Measurements from ENCODE around the gene MAPK10. TPM values are rescaled to one million over a fixed set of nuclear protein-coding genes. Genes with fewer than 3 reads are reported as not detected.
"Not testable (repeated sequence)": the region's sequence is repeated elsewhere in the genome, so short reads cannot be mapped to it uniquely, and the experiment has no call there.

MAPK10 gene
- total RNA-seq, 5 donors from 2014 or later (not counting 1 experiment from before 2014, with no cell fraction given) = 0.07 to 0.35 TPM; not detected in 3

GRCh38 chr4:86089781-86090323 lies 270.0 kb downstream of the MAPK10 start:
- ChIA-PET CTCF (no interaction called here), POLR2A (no interaction called here)
- DNase-seq (no peak), ATAC-seq (replicated peaks in 1 of 4) (no peak)
- Mint-ChIP-seq H3K4me3 (no peak overlapping the region), H3K4me1 (no peaks in the 10 kb centered on the region), H3K36me3 (no peaks in the 10 kb centered on the region), H3K9me3 (peaks cover 0 to 7% (median 0%) of the 10 kb centered on the region in 3 donors), H3K27ac (no peak overlapping the region), H3K27me3 (no peaks in the 10 kb centered on the region)
- Histone ChIP-seq H3K9me3 (no peaks in the 10 kb centered on the region), H3K4me1 (ENCODE audit: control insufficient read depth in 1 of 2, extremely low read depth in 1 of 2, insufficient read depth in 2 of 2, low read length in 2 of 2) (no peaks in the 10 kb centered on the region), H3K27ac (ENCODE audit: low read length) (no peak overlapping the region), H3K4me3 (ENCODE audit: control insufficient read depth in 1 of 2, extremely low read depth in 1 of 2, low read length in 1 of 2) (no peak overlapping the region), H3K27me3 (replicated peaks in 1 of 2; ENCODE audit: control insufficient read depth in 2 of 2, extremely low read depth in 1 of 2, insufficient read depth in 2 of 2, low read length in 1 of 2) (no peaks in the 10 kb centered on the region), H3K36me3 (ENCODE audit: control insufficient read depth in 2 of 2, extremely low read depth in 1 of 2, insufficient read depth in 1 of 2, low read length in 1 of 2) (no peaks in the 10 kb centered on the region)
- no CpG with 5 or more reads among the region's 2 CpGs for WGBS (ENCODE audit: insufficient coverage)

DNA sequence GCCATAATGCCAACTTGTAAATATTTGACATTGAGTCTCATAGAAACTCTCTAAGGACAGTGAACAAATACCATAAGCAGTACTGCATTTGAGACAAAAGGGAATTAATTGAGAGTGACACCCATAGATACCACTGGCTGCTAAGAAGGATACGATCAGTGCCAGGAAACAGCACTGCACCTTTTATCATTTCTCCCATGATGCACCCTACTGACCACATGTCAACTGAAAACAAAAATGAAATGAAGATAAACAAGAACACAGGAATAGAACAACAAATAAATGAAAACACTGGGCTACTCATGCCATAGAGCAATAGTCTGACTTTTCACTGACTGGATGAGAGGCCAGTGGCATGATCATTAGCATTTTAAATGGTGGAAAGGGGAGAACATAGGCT lies 270.8 kb downstream of the MAPK10 start:
- POLR2A ChIA-PET = no interaction called here
- Mint-ChIP-seq H3K4me3 (no peak overlapping the region), H3K9me3 (peaks cover 0 to 7% (median 0%) of the 10 kb centered on the region in 3 donors), H3K27me3 (no peaks in the 10 kb centered on the region), H3K36me3 (no peaks in the 10 kb centered on the region), H3K27ac (no peak overlapping the region), H3K4me1 (no peaks in the 10 kb centered on the region)
- H3K27me3 ChIP-seq (replicated peaks in 1 of 2; ENCODE audit: control insufficient read depth in 2 of 2, extremely low read depth in 1 of 2, insufficient read depth in 2 of 2, low read length in 1 of 2) = no peaks in the 10 kb centered on the region
- H3K27ac ChIP-seq (ENCODE audit: low read length) = no peak overlapping the region
- CTCF ChIA-PET = no interaction called here
- H3K4me1 ChIP-seq (ENCODE audit: control insufficient read depth in 1 of 2, extremely low read depth in 1 of 2, insufficient read depth in 2 of 2, low read length in 2 of 2) = no peaks in the 10 kb centered on the region
- no peak for DNase-seq
- no CpG with 5 or more reads among the region's 1 CpG for WGBS (ENCODE audit: insufficient coverage)
- H3K4me3 ChIP-seq (ENCODE audit: control insufficient read depth in 1 of 2, extremely low read depth in 1 of 2, low read length in 1 of 2) = no peak overlapping the region
- H3K9me3 ChIP-seq = no peaks in the 10 kb centered on the region
- no peak for ATAC-seq (replicated peaks in 1 of 4)
- no peaks in the 10 kb centered on the region for H3K36me3 ChIP-seq (ENCODE audit: control insufficient read depth in 2 of 2, extremely low read depth in 1 of 2, insufficient read depth in 1 of 2, low read length in 1 of 2)

DNA sequence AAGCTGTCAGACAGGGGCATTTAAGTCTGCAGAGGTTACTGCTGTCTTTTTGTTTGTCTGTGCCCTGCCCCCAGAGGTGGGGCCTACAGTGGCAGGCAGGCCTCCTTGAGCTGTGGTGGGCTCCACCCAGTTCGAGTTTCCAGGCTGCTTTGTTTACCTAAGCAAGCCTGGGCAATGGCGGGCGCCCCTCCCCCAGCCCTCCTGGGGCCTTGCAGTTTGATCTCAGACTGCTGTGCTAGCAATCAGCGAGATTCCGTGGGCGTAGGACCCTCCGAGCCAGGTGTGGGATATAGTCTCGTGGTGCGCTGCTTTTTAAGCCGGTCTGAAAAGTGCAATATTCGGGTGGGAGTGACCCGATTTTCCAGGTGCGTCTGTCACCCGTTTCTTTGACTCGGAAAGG lies 284.1 kb downstream of the MAPK10 start:
- H3K27me3 ChIP-seq (replicated peaks in 1 of 2; ENCODE audit: control insufficient read depth in 2 of 2, extremely low read depth in 1 of 2, insufficient read depth in 2 of 2, low read length in 1 of 2); H3K27me3 Mint-ChIP-seq; H3K9me3 ChIP-seq; H3K4me3 Mint-ChIP-seq; H3K27ac ChIP-seq (ENCODE audit: low read length); H3K36me3 Mint-ChIP-seq; H3K36me3 ChIP-seq (ENCODE audit: control insufficient read depth in 2 of 2, extremely low read depth in 1 of 2, insufficient read depth in 1 of 2, low read length in 1 of 2); CTCF ChIA-PET; H3K4me1 Mint-ChIP-seq; DNase-seq; POLR2A ChIA-PET; H3K27ac Mint-ChIP-seq; H3K4me1 ChIP-seq (ENCODE audit: control insufficient read depth in 1 of 2, extremely low read depth in 1 of 2, insufficient read depth in 2 of 2, low read length in 2 of 2); H3K4me3 ChIP-seq (ENCODE audit: control insufficient read depth in 1 of 2, extremely low read depth in 1 of 2, low read length in 1 of 2); ATAC-seq (replicated peaks in 1 of 4); H3K9me3 Mint-ChIP-seq: not testable (repeated sequence)
- WGBS (ENCODE audit: insufficient coverage) = 93% methylated on average over 6 of the region's 15 CpGs

DNA sequence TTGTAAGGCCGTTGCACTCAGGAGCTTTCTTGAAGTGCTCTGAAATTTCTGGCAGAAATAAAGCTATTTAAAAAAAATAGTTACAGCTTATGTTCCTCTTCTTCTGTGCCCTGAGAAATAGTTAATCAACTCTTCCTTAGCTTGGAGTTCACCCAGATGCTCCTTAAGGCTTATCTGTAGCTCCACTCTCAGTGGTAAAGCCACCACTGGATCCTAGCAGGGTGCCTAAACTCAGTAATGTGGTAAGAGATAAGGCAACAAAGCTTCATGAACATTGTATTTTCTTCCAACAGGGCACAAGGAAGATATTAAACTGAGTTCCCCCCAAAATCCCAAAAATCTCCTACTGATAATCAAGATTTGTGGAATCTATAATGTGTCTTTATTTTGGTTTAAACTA lies 299.5 kb downstream of the MAPK10 start:
- H3K9me3 ChIP-seq = no peaks in the 10 kb centered on the region
- no peaks in the 10 kb centered on the region for H3K36me3 ChIP-seq (ENCODE audit: control insufficient read depth in 2 of 2, extremely low read depth in 1 of 2, insufficient read depth in 1 of 2, low read length in 1 of 2)
- Mint-ChIP-seq H3K4me3 (no peak overlapping the region), H3K27me3 (no peaks in the 10 kb centered on the region), H3K27ac (no peak overlapping the region), H3K9me3 (no peaks in the 10 kb centered on the region), H3K4me1 (no peaks in the 10 kb centered on the region), H3K36me3 (no peaks in the 10 kb centered on the region)
- DNase-seq = no peak
- ATAC-seq (replicated peaks in 1 of 4) = no peak
- no CpG with 5 or more reads among the region's 1 CpG for WGBS (ENCODE audit: insufficient coverage)
- no peak overlapping the region for H3K4me3 ChIP-seq (ENCODE audit: control insufficient read depth in 1 of 2, extremely low read depth in 1 of 2, low read length in 1 of 2)
- H3K4me1 ChIP-seq (ENCODE audit: control insufficient read depth in 1 of 2, extremely low read depth in 1 of 2, insufficient read depth in 2 of 2, low read length in 2 of 2) = no peaks in the 10 kb centered on the region
- H3K27ac ChIP-seq (ENCODE audit: low read length) = no peak overlapping the region
- ChIA-PET POLR2A (no interaction called here), CTCF (interaction anchor here in 1 of 2 donors (1.5 kb wide), 1 partner anchor 9 kb away, joined by 3 read pairs; no protein-coding TSS in a partner anchor)
- H3K27me3 ChIP-seq (replicated peaks in 1 of 2; ENCODE audit: control insufficient read depth in 2 of 2, extremely low read depth in 1 of 2, insufficient read depth in 2 of 2, low read length in 1 of 2) = no peaks in the 10 kb centered on the region

DNA sequence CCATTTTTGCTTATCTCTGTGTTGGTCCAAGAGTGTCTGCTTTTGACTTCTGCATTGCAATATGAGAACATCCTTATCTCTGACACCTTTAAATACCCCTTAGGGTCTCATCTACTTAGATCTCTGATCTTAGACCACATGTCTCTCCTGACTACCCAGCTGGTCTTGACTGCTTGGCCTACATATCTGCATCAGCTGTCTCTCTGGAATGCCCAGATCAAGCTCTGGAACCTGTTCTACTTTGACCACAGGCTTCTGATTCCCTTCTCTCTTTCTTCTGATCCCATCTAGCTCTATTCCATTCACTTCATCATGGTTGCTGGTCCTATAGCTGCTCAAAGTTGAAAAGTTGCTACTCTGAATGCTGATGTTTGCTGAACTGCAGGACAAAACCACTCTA lies 301.2 kb downstream of the MAPK10 start:
- no peak for ATAC-seq (replicated peaks in 1 of 4)
- POLR2A ChIA-PET = no interaction called here
- no peaks in the 10 kb centered on the region for H3K36me3 Mint-ChIP-seq

DNA sequence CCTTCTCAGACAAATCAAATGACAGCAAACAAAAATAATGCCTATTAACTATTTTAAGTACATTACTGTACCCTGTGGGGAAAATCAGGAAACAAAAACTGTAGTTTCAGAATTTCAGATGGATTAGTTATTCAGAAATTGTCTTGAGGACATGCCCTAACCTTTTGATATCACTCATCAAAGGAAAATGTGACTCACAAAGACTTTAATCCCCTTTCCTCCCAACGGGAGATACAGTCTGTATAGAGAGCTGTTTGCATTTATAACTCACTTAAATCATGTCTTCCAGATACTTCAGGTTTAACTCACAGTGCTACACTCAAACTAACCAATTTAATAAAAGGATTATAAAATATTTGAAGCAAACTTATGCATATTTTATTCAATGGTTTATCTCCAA lies 304.0 kb downstream of the MAPK10 start:
- Mint-ChIP-seq H3K27me3 (no peaks in the 10 kb centered on the region), H3K4me1 (no peaks in the 10 kb centered on the region), H3K27ac (no peak overlapping the region), H3K9me3 (no peaks in the 10 kb centered on the region), H3K36me3 (no peaks in the 10 kb centered on the region), H3K4me3 (no peak overlapping the region)
- H3K4me3 ChIP-seq (ENCODE audit: control insufficient read depth in 1 of 2, extremely low read depth in 1 of 2, low read length in 1 of 2) = no peak overlapping the region
- no peak for DNase-seq
- H3K9me3 ChIP-seq = no peaks in the 10 kb centered on the region
- no peaks in the 10 kb centered on the region for H3K27me3 ChIP-seq (replicated peaks in 1 of 2; ENCODE audit: control insufficient read depth in 2 of 2, extremely low read depth in 1 of 2, insufficient read depth in 2 of 2, low read length in 1 of 2)
- H3K36me3 ChIP-seq (ENCODE audit: control insufficient read depth in 2 of 2, extremely low read depth in 1 of 2, insufficient read depth in 1 of 2, low read length in 1 of 2) = no peaks in the 10 kb centered on the region
- ChIA-PET CTCF (interaction anchor here in 1 of 2 donors (1.7 kb wide), 1 partner anchor 10 kb away, joined by 4 read pairs; no protein-coding TSS in a partner anchor), POLR2A (no interaction called here)
- H3K27ac ChIP-seq (ENCODE audit: low read length) = no peak overlapping the region
- no peaks in the 10 kb centered on the region for H3K4me1 ChIP-seq (ENCODE audit: control insufficient read depth in 1 of 2, extremely low read depth in 1 of 2, insufficient read depth in 2 of 2, low read length in 2 of 2)
- WGBS (ENCODE audit: insufficient coverage) = no CpG with 5 or more reads among the region's 1 CpG
- ATAC-seq (replicated peaks in 1 of 4) = no peak

More for the DNA sequence above, 301.2 kb downstream of the MAPK10 start:
- Histone ChIP-seq H3K27me3 (replicated peaks in 1 of 2; ENCODE audit: control insufficient read depth in 2 of 2, extremely low read depth in 1 of 2, insufficient read depth in 2 of 2, low read length in 1 of 2) (no peaks in the 10 kb centered on the region), H3K27ac (ENCODE audit: low read length) (no peak overlapping the region), H3K9me3 (no peaks in the 10 kb centered on the region), H3K4me1 (ENCODE audit: control insufficient read depth in 1 of 2, extremely low read depth in 1 of 2, insufficient read depth in 2 of 2, low read length in 2 of 2) (no peaks in the 10 kb centered on the region), H3K36me3 (ENCODE audit: control insufficient read depth in 2 of 2, extremely low read depth in 1 of 2, insufficient read depth in 1 of 2, low read length in 1 of 2) (no peaks in the 10 kb centered on the region), H3K4me3 (ENCODE audit: control insufficient read depth in 1 of 2, extremely low read depth in 1 of 2, low read length in 1 of 2) (no peak overlapping the region)
- CTCF ChIA-PET = no interaction called here
- no peak for DNase-seq
- H3K4me3 Mint-ChIP-seq = no peak overlapping the region
- no peak overlapping the region for H3K27ac Mint-ChIP-seq
- no peaks in the 10 kb centered on the region for H3K27me3 Mint-ChIP-seq
- no peaks in the 10 kb centered on the region for H3K4me1 Mint-ChIP-seq
- no peaks in the 10 kb centered on the region for H3K9me3 Mint-ChIP-seq
